ENCODE data around the gene MMD.

GRCh38 chr17:55442462-55442861 lies 20.8 kb upstream of the MMD start:
- TF ChIP-seq POLR2A (IDR thresholded peaks at IDR 0.05): no peak
- TF ChIP-seq, protein P1, sequence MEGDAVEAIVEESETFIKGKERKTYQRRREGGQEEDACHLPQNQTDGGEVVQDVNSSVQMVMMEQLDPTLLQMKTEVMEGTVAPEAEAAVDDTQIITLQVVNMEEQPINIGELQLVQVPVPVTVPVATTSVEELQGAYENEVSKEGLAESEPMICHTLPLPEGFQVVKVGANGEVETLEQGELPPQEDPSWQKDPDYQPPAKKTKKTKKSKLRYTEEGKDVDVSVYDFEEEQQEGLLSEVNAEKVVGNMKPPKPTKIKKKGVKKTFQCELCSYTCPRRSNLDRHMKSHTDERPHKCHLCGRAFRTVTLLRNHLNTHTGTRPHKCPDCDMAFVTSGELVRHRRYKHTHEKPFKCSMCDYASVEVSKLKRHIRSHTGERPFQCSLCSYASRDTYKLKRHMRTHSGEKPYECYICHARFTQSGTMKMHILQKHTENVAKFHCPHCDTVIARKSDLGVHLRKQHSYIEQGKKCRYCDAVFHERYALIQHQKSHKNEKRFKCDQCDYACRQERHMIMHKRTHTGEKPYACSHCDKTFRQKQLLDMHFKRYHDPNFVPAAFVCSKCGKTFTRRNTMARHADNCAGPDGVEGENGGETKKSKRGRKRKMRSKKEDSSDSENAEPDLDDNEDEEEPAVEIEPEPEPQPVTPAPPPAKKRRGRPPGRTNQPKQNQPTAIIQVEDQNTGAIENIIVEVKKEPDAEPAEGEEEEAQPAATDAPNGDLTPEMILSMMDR (IDR thresholded peaks at IDR 0.05): no peak
